HG03442 (cell line): ENCODE results near the gene THSD7A.

ENCODE experiments used
- ATAC-seq: cut with Tn5 transposase; IDR thresholded peaks from one replicate; pipeline ENCODE4 v1.9.1; 2021; ENCODE audit warnings: mild to moderate bottlenecking, moderate library complexity; ENCODE audit not compliant: unreplicated experiment

Gene THSD7A

DNA sequence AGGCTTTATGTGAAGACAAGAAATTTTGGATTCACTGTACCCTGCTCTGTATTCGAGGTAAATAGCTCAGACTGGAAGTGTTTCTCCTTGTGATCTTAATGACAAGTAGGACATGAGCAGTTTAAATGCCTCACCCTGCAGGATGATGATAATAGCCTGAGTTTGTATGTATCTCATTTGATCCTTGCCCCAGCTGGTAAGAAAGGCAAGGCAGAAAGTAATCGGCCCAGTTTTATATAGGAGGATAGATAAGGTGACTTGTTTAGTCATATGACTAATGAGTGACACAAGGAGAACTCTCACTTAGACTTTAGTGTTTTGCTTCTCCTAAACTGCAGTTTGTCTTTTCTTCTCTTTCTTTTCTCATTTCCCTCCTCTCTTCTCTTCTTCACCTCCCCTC, 485.7 kb downstream of the THSD7A start:
- no peak for ATAC-seq

GRCh38 chr7:11345621-11346020, 486.4 kb downstream of the THSD7A start:
- no peak for ATAC-seq

DNA sequence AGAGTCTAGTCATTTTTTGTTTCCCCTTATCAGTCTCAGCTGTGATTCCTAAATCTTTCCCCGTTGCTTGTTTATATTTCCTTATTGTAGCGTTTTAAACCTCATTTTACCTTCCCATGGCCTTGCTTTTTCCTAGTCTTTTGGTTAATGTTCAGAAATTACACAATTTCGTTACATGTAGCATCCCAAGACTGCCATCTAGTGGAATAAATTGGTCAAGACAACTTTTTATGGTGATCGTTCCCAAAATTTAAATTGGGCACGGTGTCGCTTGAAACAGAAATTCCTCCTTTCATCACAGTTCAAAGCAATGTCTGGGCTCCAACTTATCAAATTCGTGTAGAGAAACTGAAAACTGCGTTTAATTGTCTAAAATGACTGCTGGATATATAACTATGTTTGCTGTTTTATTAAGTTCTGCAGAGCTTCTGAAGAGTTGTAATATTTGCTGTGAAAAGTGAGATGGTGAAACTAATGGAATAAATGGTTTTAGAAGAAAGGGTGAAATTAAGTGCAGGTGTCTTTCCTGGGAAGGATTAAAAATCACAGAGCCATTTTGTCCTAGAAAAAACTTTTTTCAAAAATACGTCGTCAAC, 488.1 kb downstream of the THSD7A start:
- ATAC-seq, result no peak

DNA sequence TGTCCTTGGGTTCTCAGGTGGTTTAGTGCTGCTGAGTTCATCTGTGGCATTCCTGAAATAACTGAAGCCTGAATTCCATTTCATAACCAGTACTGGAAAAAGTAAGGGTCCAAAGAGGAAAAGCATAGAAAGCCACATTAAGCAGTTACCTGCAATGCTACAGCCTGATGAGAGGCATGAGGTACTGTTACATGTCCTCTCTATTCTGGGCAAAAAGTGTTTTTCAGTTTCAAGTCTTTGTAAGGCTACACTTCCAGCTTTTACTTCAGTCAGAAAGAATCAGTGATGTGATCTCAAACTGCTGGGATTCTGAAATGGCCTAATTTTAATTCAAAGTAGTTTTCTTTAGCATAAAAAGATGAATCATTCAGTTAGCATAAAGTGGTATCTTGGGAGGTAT, 488.9 kb downstream of the THSD7A start:
- no peak for ATAC-seq

DNA sequence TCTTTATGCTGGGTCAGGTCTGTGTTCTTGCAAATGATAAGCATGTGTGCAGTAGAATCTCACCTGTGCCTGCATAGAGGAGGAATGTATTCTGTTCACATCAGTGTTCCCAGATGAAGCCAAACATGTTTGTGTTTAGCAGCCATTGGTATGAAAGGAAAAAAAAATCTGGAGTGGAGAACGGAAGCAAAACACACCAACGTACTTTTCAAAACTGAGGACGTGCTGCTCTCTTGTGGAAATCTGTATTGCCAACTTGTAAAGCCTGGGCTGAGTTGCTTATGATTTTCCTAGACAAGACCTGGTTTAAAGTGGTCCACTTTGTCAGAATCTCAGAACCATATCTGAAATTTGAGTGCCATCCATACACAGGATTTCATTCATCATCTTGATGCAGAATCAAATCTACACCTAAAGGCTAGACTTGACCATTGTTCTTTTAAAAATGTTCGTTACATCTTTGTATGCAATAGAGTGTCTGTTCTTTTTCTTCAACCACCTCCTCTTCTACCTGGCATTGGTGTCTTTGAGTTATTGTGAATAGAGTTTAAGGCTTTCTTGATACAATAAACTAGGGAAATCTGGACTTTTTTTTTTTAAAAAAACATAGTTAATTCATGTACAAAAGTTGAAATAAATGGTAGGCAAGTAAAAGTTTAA, 490.6 kb downstream of the THSD7A start:
- ATAC-seq, result no peak

DNA sequence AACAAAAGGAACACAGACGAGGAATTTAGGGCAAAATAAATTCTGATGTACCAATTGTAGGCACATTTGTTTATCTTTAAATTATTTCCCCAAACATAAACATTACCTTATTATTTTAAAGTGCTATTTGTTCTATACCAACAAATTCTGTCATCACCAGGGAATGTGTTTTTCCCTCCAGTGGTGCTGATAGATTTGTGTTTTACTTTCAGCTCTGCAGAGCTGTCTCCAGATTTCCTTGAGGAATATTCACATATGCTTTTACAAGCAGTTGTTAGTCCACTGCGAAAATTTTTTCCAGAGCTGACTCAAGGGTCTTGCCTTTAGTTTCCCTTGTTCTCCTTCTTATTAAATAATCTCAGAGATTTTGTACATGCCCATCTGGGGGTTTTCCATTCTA, 495.6 kb downstream of the THSD7A start:
- ATAC-seq, result no peak

- no peak for ATAC-seq
These were observed 496.1 kb downstream of the THSD7A start for GRCh38 chr7:11335947-11336346.

DNA sequence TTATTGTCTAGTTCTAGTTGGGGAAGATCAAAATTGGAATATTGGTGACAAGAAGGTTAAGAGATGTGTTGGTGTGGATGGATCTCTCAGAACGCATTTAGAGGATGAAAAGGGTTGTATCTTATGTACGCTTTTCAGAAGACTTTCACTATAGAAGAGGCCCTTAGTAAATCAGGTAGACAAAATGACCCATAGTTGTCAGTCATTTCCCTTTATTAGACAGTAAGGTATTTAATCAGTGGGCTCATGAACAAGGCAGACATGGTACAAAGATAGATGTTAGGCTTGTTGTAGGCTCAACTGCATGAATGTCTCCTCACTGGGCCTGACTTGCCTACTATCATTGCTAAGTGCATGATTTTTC, 499.2 kb downstream of the THSD7A start:
- peak; percentile 35 for ATAC-seq

DNA sequence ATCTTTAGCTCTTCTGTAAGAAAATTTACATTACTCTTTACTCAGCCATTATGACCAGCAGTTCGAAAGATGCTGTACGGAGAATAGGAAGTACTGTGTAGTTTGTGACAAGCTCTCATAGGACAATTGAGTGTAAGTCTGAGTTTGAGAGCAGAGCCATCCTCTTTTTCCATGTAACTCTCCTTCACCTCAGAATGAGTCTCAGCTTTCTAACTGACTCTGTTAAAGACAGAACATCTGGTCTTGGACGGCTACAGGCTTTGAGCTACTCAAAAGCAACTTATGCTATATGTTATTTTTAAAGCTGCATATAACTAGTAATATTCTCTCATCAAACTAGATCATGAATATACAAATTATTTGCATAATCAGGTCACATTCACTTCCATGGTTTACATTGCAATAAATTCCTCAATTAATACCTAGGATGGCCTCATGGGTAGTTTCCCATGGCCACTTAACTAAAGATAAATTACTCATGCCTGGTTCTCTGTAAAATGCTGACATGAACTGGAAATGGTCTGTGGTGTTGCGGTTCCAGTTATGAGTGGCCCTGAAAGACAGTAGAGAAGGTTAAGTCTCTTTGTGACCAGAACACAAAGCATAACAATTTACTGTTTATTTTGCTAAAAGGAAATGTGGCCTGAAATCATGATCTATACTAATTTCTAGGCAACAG, 499.7 kb downstream of the THSD7A start:
- peak; percentile 96 for ATAC-seq

GRCh38 chr7:11331128-11332102, 500.6 kb downstream of the THSD7A start:
- ATAC-seq, result no peak

- ATAC-seq, result no peak
These were observed 501.3 kb downstream of the THSD7A start for GRCh38 chr7:11330717-11331116.

DNA sequence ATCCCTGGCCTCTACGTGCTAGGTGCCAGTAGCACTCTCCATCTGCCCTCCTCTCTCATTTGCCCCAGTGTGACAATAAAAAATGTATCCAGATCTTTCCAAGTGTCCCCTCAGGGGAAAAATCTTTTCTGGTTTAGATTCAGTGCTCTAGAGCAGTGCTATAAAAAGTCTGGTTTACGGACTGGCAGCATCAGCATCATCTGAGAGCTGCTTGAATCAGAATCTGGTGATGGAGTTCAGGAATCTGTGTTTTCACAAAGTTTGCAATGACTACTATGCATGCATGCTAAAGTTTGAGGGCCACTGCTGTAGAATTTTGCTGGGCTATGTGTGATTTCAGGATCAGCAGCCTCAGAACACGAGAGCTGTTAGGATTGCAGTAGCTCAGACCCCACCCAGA, 501.8 kb downstream of the THSD7A start:
- no peak for ATAC-seq

GRCh38 chr7:11329626-11330025, 502.4 kb downstream of the THSD7A start:
- ATAC-seq, result no peak

- ATAC-seq, result no peak
These were observed 503.7 kb downstream of the THSD7A start for GRCh38 chr7:11328309-11328708.

DNA sequence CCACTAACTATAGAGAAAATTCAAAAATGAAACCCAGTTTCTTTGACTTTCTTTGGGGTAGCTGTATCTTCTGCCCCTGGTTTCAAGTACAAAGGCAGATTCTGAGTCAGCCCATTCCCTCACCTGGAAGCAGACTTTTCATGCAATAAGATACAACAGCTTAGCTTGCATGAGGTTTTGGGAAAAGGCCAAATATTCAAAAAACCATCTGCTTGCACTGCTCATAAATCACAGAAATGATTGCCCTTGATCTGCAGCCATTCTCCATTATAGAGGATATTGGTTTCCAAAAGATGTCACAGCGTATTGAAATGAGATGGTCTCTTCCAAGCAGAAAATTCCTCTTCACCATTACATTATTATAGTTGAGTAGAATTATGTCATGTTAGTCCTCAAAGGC, 504.4 kb downstream of the THSD7A start:
- no peak for ATAC-seq
